ENCODE measurements around the gene FRMD4A. TPM values are rescaled to one million over a fixed set of nuclear protein-coding genes. Genes with fewer than 3 reads are reported as not detected.

FRMD4A gene
- total RNA-seq, 1 experiment from 2014 or later = 19.6 TPM

DNA sequence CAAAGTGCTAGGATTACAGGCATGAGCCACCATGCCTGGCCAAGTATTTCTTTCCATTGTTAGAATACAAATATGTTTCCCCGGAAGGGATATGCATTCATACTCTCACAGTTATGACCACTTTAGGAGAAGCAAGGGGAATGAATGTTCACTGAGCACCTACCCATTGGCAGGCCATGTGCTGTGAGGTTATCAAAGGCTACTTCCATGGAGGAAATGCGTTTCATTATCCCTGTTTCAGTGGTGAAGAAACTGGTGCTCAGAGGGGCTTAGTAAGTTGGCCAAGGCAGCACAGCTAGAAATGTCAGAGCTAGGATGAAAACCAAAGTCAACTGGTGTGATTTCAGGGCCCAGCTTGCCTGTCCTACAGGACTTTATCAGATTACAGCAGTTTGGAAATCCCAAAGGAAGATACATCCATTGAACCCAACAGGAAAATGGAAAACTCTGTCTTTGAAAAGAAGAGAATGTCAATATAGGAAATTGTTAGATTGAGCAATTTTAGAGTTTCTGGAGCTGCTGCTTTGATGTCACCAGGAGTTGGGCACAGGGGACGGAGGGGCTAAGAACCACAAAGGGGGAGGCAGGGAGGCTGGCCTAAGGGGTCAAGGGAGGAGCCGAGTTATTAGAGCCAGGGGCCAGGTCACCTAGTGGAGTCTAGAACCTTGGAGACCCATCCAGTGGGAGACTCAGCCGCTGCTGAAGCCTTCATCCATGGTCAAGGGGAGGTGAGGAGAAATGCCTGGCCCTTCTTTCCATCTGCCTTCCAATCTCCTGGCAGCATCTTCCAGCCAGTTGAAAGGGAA lies 319.8 kb downstream of the FRMD4A start:
- H3K79me1 ChIP-seq (ENCODE audit: insufficient read depth, low read depth, low read length, poor library complexity, severe bottlenecking) = no peaks in the 10 kb centered on the region
- Mint-ChIP-seq H3K9me3 (no peaks in the 10 kb centered on the region; a peak in 1 of 5 replicates), H3K4me3 (no peak overlapping the region; a peak in 1 of 5 replicates), H3K4me1 (peaks cover 41 to 52% of the 10 kb centered on the region in 2 experiments), H3K27me3 (ENCODE audit: low read depth) (peaks cover 3% of the 10 kb centered on the region), H3K27ac (no peak overlapping the region; a peak in 1 of 7 replicates), H3K36me3 (ENCODE audit: insufficient read depth in 1 of 3, low read depth in 3 of 3) (no peaks in the 10 kb centered on the region)
- H4K91ac ChIP-seq (ENCODE audit: insufficient read length, low read depth, low read length) = no peak overlapping the region
- no peak overlapping the region for H4K8ac ChIP-seq (replicated peaks; ENCODE audit: insufficient read length, low read depth, low read length)
- no peaks in the 10 kb centered on the region for H3K27me3 ChIP-seq (ENCODE audit: insufficient read depth, low read length)
- H4K20me1 ChIP-seq (ENCODE audit: control insufficient read depth, insufficient read depth, insufficient read length) = no peaks in the 10 kb centered on the region
- no peak for DNase-seq
- no peak overlapping the region for H2BK15ac ChIP-seq (ENCODE audit: low read depth, low read length)
- H3K4me2 ChIP-seq (ENCODE audit: insufficient read depth, insufficient read length, low read length) = no peak overlapping the region
- H2BK12ac ChIP-seq (ENCODE audit: insufficient read length, low read depth, low read length) = no peak overlapping the region
- H2AK5ac ChIP-seq (ENCODE audit: insufficient read length, low read length) = no peak overlapping the region
- H3K79me2 ChIP-seq (ENCODE audit: insufficient read depth, low read length) = no peaks in the 10 kb centered on the region
- no peak overlapping the region for H4K5ac ChIP-seq (ENCODE audit: insufficient read length, low read depth, low read length)
- TF ChIP-seq, protein P1, sequence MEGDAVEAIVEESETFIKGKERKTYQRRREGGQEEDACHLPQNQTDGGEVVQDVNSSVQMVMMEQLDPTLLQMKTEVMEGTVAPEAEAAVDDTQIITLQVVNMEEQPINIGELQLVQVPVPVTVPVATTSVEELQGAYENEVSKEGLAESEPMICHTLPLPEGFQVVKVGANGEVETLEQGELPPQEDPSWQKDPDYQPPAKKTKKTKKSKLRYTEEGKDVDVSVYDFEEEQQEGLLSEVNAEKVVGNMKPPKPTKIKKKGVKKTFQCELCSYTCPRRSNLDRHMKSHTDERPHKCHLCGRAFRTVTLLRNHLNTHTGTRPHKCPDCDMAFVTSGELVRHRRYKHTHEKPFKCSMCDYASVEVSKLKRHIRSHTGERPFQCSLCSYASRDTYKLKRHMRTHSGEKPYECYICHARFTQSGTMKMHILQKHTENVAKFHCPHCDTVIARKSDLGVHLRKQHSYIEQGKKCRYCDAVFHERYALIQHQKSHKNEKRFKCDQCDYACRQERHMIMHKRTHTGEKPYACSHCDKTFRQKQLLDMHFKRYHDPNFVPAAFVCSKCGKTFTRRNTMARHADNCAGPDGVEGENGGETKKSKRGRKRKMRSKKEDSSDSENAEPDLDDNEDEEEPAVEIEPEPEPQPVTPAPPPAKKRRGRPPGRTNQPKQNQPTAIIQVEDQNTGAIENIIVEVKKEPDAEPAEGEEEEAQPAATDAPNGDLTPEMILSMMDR (conservative IDR thresholded peaks at IDR 0.05) = no peak
- peaks cover 4% of the 10 kb centered on the region for H3K23me2 ChIP-seq (ENCODE audit: insufficient read length, low read depth, low read length, poor library complexity, severe bottlenecking)
- H3K18ac ChIP-seq (ENCODE audit: insufficient read length, low read depth, low read length) = no peak overlapping the region
- WGBS (ENCODE audit: extremely low coverage, insufficient read length, low lambda C conversion rate) = no CpG with 5 or more reads among the region's 5 CpGs
- no peak overlapping the region for H2AFZ ChIP-seq (ENCODE audit: low read length)
- no peak overlapping the region for H3K56ac ChIP-seq (ENCODE audit: insufficient read length, low read depth, low read length)
- H3K27ac ChIP-seq (ENCODE audit: insufficient read length, low read depth, low read length) = no peak overlapping the region
- no peak overlapping the region for H3K23ac ChIP-seq (ENCODE audit: insufficient read length, low read depth, low read length)
- H2BK5ac ChIP-seq (ENCODE audit: insufficient read length, low read length) = no peak overlapping the region
- H2BK120ac ChIP-seq (ENCODE audit: low read depth, low read length, poor library complexity, severe bottlenecking) = no peak overlapping the region
- no peaks in the 10 kb centered on the region for H3K9me3 ChIP-seq (ENCODE audit: control insufficient read depth, low read depth, low read length)
- H3K4me1 ChIP-seq (ENCODE audit: insufficient read depth, low read length) = peaks cover 11% of the 10 kb centered on the region
- H3K14ac ChIP-seq (ENCODE audit: insufficient read depth, low read length) = no peak overlapping the region
- no peak overlapping the region for H2BK20ac ChIP-seq (ENCODE audit: low read depth, low read length, poor library complexity, severe bottlenecking)
- no peak overlapping the region for H3K4ac ChIP-seq (ENCODE audit: low read depth, low read length)
- no peak overlapping the region for H3K9ac ChIP-seq (ENCODE audit: extremely low read depth, insufficient read length, low read length)
- H3T11ph ChIP-seq (ENCODE audit: low read length) = no peak overlapping the region

Data from H9 (cell line).